DOHH2 (cell line): ENCODE data around the gene GSTM5.

Source experiments
- EZH2phosphoT487 ChIP-seq: fragments of 200-600 bp; sonication (generic); IDR thresholded peaks from 2 replicates; pipeline ENCODE4 v1.6.1; 2017; ENCODE audit warnings: borderline replicate concordance, mild to moderate bottlenecking, antibody characterized with exemption, low read length, moderate library complexity, mixed read lengths
- TF ChIP-seq, protein P1 (sequence below): fragments of 200-600 bp; sonication (generic); IDR thresholded peaks from one replicate; pipeline ENCODE4 v1.5.1; 2014; ENCODE audit warnings: antibody characterized with exemption, mild to moderate bottlenecking, low read depth, low read length; ENCODE audit not compliant: poor library complexity, severe bottlenecking

DNA sequence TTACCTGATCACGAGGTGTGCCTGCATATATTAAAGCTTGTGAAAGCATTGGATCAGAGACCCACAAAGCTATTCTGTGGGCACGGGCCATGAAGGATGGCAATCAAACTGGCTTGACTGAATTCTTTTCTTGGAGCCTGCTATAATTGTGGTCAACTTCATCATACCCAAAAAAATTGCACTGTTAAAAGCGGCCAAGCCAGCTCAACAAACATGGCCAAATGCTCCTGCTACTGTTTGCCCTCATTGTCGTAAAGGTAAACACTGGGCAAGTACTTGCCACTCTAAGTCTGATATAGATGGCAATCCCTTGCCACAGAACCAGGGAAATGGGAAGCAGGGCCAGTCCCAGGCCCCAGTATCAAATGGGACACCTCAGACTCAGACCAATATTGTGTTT is 6.6 kb upstream of the GSTM5 start:
- TF ChIP-seq, protein P1, sequence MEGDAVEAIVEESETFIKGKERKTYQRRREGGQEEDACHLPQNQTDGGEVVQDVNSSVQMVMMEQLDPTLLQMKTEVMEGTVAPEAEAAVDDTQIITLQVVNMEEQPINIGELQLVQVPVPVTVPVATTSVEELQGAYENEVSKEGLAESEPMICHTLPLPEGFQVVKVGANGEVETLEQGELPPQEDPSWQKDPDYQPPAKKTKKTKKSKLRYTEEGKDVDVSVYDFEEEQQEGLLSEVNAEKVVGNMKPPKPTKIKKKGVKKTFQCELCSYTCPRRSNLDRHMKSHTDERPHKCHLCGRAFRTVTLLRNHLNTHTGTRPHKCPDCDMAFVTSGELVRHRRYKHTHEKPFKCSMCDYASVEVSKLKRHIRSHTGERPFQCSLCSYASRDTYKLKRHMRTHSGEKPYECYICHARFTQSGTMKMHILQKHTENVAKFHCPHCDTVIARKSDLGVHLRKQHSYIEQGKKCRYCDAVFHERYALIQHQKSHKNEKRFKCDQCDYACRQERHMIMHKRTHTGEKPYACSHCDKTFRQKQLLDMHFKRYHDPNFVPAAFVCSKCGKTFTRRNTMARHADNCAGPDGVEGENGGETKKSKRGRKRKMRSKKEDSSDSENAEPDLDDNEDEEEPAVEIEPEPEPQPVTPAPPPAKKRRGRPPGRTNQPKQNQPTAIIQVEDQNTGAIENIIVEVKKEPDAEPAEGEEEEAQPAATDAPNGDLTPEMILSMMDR = no peak
- TF ChIP-seq EZH2phosphoT487 = no peak
